ENCODE data around the gene MLKL. TPM values are rescaled to one million over a fixed set of nuclear protein-coding genes. Genes with fewer than 3 reads are reported as not detected.
"Not testable (repeated sequence)": the region's sequence is repeated elsewhere in the genome, so short reads cannot be mapped to it uniquely, and the experiment has no call there.

MLKL gene
- total RNA-seq, 6 experiments from 2014 or later = 2.6 to 13.1 (median 6.1) TPM

DNA sequence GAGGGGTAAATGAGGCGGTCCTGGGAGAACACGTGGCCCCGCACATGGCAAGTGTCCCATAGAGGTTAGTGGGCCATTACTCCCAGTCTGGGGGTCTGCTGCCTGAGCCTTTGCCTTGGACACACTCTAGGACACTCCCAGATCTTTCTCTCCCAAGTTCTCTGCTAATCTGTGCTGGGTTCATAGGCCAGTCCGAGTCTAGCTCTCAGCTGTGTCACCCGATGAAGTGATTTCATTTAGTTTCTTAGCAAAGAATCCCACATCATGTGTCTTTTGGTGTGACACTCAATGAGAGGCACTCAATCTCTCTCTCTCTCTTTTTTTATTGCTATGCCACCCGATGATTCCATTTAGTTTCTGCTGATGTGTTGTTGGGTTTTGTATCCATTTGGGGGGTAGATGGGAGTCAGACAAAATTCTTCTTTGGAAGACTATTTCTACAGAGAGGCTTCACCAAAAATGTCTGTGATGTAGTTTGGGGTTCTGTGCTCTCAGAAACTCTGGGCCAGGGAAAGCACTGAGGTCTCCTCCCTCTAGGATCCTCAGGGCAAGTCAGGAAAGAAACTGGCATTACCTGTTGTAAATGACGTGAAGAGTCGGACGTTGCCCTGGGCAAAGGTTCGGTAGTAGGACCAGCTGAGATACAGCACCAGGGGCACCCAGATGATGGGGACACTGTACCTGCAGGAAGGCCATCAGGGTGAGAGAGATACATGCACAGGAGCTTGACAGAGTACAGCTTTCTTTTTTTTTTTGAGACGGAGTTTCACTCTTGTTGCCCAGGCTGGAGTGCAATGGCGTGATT, 25.2 kb upstream of the MLKL start:
- no peaks in the 10 kb centered on the region for H3K9me3 ChIP-seq
- no peak for TF ChIP-seq POLR2A (IDR thresholded peaks at IDR 0.05)
- TF ChIP-seq, protein P1, sequence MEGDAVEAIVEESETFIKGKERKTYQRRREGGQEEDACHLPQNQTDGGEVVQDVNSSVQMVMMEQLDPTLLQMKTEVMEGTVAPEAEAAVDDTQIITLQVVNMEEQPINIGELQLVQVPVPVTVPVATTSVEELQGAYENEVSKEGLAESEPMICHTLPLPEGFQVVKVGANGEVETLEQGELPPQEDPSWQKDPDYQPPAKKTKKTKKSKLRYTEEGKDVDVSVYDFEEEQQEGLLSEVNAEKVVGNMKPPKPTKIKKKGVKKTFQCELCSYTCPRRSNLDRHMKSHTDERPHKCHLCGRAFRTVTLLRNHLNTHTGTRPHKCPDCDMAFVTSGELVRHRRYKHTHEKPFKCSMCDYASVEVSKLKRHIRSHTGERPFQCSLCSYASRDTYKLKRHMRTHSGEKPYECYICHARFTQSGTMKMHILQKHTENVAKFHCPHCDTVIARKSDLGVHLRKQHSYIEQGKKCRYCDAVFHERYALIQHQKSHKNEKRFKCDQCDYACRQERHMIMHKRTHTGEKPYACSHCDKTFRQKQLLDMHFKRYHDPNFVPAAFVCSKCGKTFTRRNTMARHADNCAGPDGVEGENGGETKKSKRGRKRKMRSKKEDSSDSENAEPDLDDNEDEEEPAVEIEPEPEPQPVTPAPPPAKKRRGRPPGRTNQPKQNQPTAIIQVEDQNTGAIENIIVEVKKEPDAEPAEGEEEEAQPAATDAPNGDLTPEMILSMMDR (IDR thresholded peaks at IDR 0.05) = no peak
- 86% methylated on average over 7 of the region's 12 CpGs for WGBS (ENCODE audit: insufficient coverage, low coverage, low lambda C conversion rate, missing lambda C conversion rate)
- DNase-seq (peak in 1 of 3 donors; percentile 23), ATAC-seq (no peak)
- H3K4me3 ChIP-seq = no peak overlapping the region
- H3K27me3 ChIP-seq = no peaks in the 10 kb centered on the region
- intact Hi-C loops (cut with DNase I) = no loop called here
- H3K27ac ChIP-seq = no peak overlapping the region
- no peaks in the 10 kb centered on the region for H3K36me3 ChIP-seq
- no peaks in the 10 kb centered on the region for H3K4me1 ChIP-seq

DNA sequence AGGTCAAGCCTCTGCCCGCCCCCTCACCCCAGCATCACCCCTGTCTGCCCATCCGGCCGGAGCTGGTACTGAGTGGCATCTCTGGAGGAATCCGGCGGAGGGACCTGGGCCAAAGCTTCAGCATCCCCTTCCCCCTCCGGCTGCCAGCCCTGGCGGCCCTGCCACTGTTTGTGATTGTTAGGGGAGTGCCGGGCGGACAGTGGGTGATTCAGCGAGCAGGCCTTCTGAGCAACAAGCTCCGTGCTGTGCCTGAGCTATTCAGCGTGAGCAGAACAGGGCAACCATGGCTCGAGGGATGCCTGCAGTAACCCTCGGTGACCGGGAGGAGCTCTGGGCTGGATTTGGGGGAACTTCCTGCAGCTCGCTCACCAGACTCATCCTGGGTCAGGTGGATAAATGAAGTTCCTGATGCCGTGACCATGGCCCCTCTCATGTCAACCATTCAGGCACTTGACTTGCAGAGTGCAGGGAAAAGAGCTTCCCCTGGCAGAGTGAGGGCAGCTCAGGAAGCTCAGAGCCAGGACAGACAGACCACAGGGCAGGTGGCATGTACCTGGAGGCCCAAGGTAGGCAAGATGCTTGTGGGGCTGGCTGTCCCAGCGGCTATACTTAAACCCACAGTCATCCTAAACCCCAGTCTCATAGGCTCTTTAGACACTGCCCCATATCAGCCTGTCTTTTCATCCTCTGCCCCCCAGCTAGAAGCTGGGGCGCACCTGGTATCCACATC, 24.3 kb upstream of the MLKL start:
- no peaks in the 10 kb centered on the region for H3K36me3 ChIP-seq
- TF ChIP-seq POLR2A (IDR thresholded peaks at IDR 0.05) = no peak
- TF ChIP-seq, protein P1 (IDR thresholded peaks at IDR 0.05) = no peak
- H3K27me3 ChIP-seq = no peaks in the 10 kb centered on the region
- no peak overlapping the region for H3K4me3 ChIP-seq
- H3K9me3 ChIP-seq = no peaks in the 10 kb centered on the region
- DNase-seq = no peak
- no peak for ATAC-seq
- 40% methylated on average over 1 of the region's 19 CpGs for WGBS (ENCODE audit: insufficient coverage, low coverage, low lambda C conversion rate, missing lambda C conversion rate)
- H3K27ac ChIP-seq = no peak overlapping the region
- intact Hi-C loops (cut with DNase I) = no loop called here
- no peaks in the 10 kb centered on the region for H3K4me1 ChIP-seq

DNA sequence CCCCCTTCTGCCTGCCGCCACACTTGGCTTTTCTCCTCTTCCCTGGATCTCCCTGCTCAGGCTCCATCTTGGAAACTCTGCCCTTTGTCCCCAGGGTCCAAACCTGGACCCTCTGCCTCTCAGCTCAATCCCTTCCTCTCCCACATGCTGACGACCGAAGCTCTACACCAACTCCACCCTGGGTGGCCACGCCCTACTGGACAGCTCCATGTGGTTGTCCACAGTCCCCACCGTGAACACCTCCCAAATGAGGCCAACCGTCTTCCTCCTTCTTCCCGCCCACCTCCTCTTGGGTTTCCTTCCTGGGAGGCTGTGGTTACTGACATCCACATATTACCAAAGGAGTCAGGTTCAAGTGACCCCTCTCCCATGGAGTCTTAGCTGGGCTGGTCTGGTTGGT, 22.6 kb upstream of the MLKL start:
- Histone ChIP-seq H3K36me3 (no peaks in the 10 kb centered on the region), H3K4me3 (no peak overlapping the region), H3K27me3 (no peaks in the 10 kb centered on the region), H3K27ac (no peak overlapping the region), H3K9me3 (no peaks in the 10 kb centered on the region), H3K4me1 (no peaks in the 10 kb centered on the region)
- TF ChIP-seq POLR2A (IDR thresholded peaks at IDR 0.05) = no peak
- TF ChIP-seq, protein P1 (IDR thresholded peaks at IDR 0.05) = no peak
- intact Hi-C loops (cut with DNase I) = no loop called here
- WGBS (ENCODE audit: insufficient coverage, low coverage, low lambda C conversion rate, missing lambda C conversion rate) = 50% methylated on average over 6 of the region's 7 CpGs
- ATAC-seq = no peak
- peak in 1 of 3 donors; percentile 12 for DNase-seq

DNA sequence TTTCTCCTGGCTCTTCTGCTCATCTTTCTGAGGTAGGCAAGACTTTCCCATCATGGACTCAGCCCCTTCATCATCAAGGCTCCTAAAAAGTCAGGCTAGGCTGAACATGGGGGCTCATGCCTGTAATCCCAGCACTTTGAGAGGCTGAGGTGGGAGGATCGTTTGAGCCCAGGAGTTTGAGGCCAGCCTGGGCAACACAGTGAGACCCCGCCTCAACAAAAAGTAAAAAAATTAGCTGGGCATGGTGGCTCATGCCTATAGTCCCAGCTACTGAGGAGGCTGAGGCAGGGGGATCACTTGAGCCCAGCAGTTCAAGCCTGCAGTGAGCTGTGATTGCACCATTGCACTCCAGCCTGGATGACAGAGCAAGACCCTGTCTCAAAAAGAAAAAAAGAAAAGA, 21.5 kb upstream of the MLKL start:
- H3K4me1 ChIP-seq; ATAC-seq; H3K36me3 ChIP-seq; H3K9me3 ChIP-seq; intact Hi-C loops (cut with DNase I); H3K27ac ChIP-seq; H3K27me3 ChIP-seq; H3K4me3 ChIP-seq: not testable (repeated sequence)
- WGBS (ENCODE audit: insufficient coverage, low coverage, low lambda C conversion rate, missing lambda C conversion rate) = 62% methylated on average over 2 of the region's 2 CpGs
- peak in 1 of 3 donors; percentile 15 for DNase-seq

DNA sequence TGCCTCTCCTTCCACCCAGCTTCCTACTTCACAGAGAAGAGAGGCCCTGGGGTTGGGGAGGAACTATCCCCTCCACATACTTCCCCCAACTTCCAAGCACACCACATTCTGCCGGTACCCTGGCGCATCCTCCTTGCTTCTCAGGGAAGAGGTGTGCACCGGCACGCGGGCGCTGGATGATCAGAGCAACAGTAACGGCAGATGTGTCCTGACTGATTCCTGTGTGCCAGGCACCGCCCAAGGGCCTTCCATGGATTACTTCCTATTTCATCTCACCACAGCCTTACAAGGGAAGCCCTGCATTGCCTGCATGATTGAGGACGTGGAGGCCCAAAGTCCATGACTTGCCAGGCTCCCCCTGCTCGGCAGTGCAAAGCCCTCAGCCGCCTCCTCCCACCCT, 21.1 kb upstream of the MLKL start:
- no peak for TF ChIP-seq POLR2A (IDR thresholded peaks at IDR 0.05)
- TF ChIP-seq, protein P1 (IDR thresholded peaks at IDR 0.05) = no peak
- Histone ChIP-seq H3K36me3 (no peaks in the 10 kb centered on the region), H3K4me3 (no peak overlapping the region), H3K9me3 (no peaks in the 10 kb centered on the region), H3K27me3 (no peaks in the 10 kb centered on the region), H3K4me1 (no peaks in the 10 kb centered on the region), H3K27ac (no peak overlapping the region)
- ATAC-seq = no peak
- peak in 1 of 3 donors; percentile 36 for DNase-seq
- intact Hi-C loops (cut with DNase I) = no loop called here
- WGBS (ENCODE audit: insufficient coverage, low coverage, low lambda C conversion rate, missing lambda C conversion rate) = 51% methylated on average over 5 of the region's 11 CpGs
